BJ (cell line): Measurements from ENCODE around the gene APOC3. TPM values are rescaled to one million over a fixed set of nuclear protein-coding genes. Genes with fewer than 3 reads are reported as not detected.
A peak's percentile ranks its signal among the peaks of the same experiment; 100 is the strongest.

Experiments used
- CTCF ChIA-PET: fragments of 350-600 bp; formaldehyde crosslinking; extraction: SDS; loops from one replicate; lab custom pipeline; 2021; ENCODE audit warnings: antibody characterized with exemption, inconsistent platforms; lab: Yijun Ruan, JAX
- POLR2A ChIA-PET: fragments of 300-600 bp; sonication (Branson Sonifier 250); formaldehyde crosslinking; extraction: SDS; loops from one replicate; lab custom pipeline; 2021; ENCODE audit warnings: antibody characterized with exemption; lab: Charles Lee
- DNase-seq: peaks from one replicate; pipeline ENCODE4 v3.0.0-alpha.2; 2011; ENCODE audit warnings: low read depth
- H3K27me3 ChIP-seq: 2 replicates; pipeline ENCODE4 v1.6.0; 2011; ENCODE audit warnings: low read length; ENCODE audit not compliant: control insufficient read depth, insufficient read depth
- H3K36me3 ChIP-seq: 2 replicates; pipeline ENCODE4 v1.5.1; 2011; ENCODE audit warnings: low read length; ENCODE audit not compliant: control insufficient read depth, insufficient read depth
- H3K4me3 ChIP-seq: 2 replicates; pipeline ENCODE4 v1.5.1; 2011; ENCODE audit warnings: low read depth, mild to moderate bottlenecking, control low read depth, low read length
- CTCF ChIP-seq: IDR thresholded peaks from 2 replicates; pipeline ENCODE4 v1.5.1; 2011; ENCODE audit warnings: low read depth, mild to moderate bottlenecking, control low read depth, inconsistent platforms, low read length, moderate library complexity; ENCODE audit not compliant: insufficient read depth
- polyA plus RNA-seq: library from polyadenylated mRNA; depleted of rRNA; stranded (reverse); fragments of >200 nt; gene quantifications from 2 replicates; pipeline ENCODE4 v1.2.3, GENCODE V29; 2011

APOC3 gene
- polyA plus RNA-seq, 1 experiment: not detected

- TF ChIP-seq CTCF: no peak
- Histone ChIP-seq H3K27me3 (no peaks in the 10 kb centered on the region), H3K4me3 (peak within 1 kb of the TSS; percentile 80), H3K36me3 (peaks cover 20% of the 10 kb centered on the region)
- POLR2A ChIA-PET: interaction anchor here (0.6 to 0.7 kb wide), 2 partner anchors 14 to 66 kb away, joined by 3 to 4 read pairs; no protein-coding TSS in a partner anchor
- CTCF ChIA-PET: interaction anchor here (0.8 to 9.6 kb wide), 8 partner anchors 8 to 439 kb away, joined by 3 to 165 read pairs (median 4); no protein-coding TSS in a partner anchor
- peak; percentile 18 for DNase-seq
These were observed 41.8 kb upstream of the APOC3 start, which contains the start of gene ZPR1 for GRCh38 chr11:116787786-116788486. Gene ZPR1 (minus strand): TSS chr11:116788023. CDS start chr11:116787990, 33 bp downstream.

- DNase-seq: no peak
- POLR2A ChIA-PET: interaction anchor here (0.6 kb wide), 1 partner anchor 15 kb away, joined by 3 read pairs; no protein-coding TSS in a partner anchor
- Histone ChIP-seq H3K27me3 (no peaks in the 10 kb centered on the region), H3K36me3 (peaks cover 15% of the 10 kb centered on the region), H3K4me3 (peak overlapping the region; percentile 80)
- TF ChIP-seq CTCF: no peak
- CTCF ChIA-PET: interaction anchor here (2.3 to 9.6 kb wide), 3 partner anchors 48 to 438 kb away, joined by 12 to 165 read pairs (median 14); no protein-coding TSS in a partner anchor
These were observed 41.2 kb upstream of the APOC3 start for GRCh38 chr11:116788534-116788933.

- DNase-seq: no peak
- ChIA-PET CTCF (interaction anchor here (2.3 to 9.6 kb wide), 4 partner anchors 8 to 438 kb away, joined by 12 to 165 read pairs (median 14); no protein-coding TSS in a partner anchor), POLR2A (no interaction called here)
- no peak overlapping the region for H3K4me3 ChIP-seq
- no peak for TF ChIP-seq CTCF
- H3K36me3 ChIP-seq: peaks cover 15% of the 10 kb centered on the region
- no peaks in the 10 kb centered on the region for H3K27me3 ChIP-seq
These were observed 40.7 kb upstream of the APOC3 start for GRCh38 chr11:116788975-116789374.

- Histone ChIP-seq H3K27me3 (no peaks in the 10 kb centered on the region), H3K36me3 (peaks cover 4% of the 10 kb centered on the region), H3K4me3 (no peak overlapping the region)
- no peak for TF ChIP-seq CTCF
- CTCF ChIA-PET: interaction anchor here (0.9 to 9.6 kb wide), 38 partner anchors 8 to 438 kb away, joined by 3 to 165 read pairs (median 4); partner anchors contain the start of genes APOA1 and SIK3
- DNase-seq: no peak
- POLR2A ChIA-PET: no interaction called here
These were observed 39.3 kb upstream of the APOC3 start for GRCh38 chr11:116790167-116791001.
